Measurements from ENCODE around the gene NT5C1A.

DNA sequence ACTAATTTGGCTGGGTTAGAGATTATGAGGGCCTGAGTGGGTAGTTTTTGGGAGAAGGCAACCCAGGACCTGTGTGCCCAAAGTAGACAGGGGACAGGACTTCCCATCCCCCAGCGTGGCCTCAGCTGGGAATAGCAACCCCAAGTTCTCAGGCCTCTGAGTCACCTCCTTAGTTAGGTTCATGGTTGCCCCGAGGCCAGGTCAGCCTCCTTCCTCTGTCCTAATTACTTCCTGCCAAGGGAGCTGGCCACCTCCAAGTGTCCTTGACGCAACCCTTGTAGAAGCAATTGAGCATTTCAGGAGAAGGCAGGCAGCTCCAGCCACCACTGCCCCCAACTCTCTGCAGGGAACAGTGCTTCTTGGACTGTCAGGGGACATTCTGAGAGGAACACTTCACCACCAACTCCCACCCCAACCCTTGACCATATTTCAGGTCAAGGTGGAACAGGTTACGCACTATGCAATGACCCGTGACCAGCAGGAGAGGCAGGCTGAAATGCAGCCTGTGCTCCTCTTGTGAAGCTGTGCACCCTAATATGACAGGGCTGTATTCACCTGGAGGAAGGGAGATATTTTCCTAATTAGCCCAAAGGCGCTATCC is 5.1 kb upstream of the NT5C1A start:
- TF ChIP-seq, protein P1, sequence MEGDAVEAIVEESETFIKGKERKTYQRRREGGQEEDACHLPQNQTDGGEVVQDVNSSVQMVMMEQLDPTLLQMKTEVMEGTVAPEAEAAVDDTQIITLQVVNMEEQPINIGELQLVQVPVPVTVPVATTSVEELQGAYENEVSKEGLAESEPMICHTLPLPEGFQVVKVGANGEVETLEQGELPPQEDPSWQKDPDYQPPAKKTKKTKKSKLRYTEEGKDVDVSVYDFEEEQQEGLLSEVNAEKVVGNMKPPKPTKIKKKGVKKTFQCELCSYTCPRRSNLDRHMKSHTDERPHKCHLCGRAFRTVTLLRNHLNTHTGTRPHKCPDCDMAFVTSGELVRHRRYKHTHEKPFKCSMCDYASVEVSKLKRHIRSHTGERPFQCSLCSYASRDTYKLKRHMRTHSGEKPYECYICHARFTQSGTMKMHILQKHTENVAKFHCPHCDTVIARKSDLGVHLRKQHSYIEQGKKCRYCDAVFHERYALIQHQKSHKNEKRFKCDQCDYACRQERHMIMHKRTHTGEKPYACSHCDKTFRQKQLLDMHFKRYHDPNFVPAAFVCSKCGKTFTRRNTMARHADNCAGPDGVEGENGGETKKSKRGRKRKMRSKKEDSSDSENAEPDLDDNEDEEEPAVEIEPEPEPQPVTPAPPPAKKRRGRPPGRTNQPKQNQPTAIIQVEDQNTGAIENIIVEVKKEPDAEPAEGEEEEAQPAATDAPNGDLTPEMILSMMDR (conservative IDR thresholded peaks at IDR 0.05; ENCODE audit: low read depth, low read length): no peak
- TF ChIP-seq EZH2 (IDR thresholded peaks at IDR 0.05; ENCODE audit: borderline replicate concordance, low read depth, low read length, poor library complexity, severe bottlenecking): no peak

Data from A673 (cell line).